Neural progenitor cell (in vitro differentiated cells): ENCODE results near the gene PCDHB8.
A peak's percentile ranks its signal among the peaks of the same experiment; 100 is the strongest.

Experiments used
- CTCF ChIP-seq: fragments of 200-600 bp; sonication (generic); IDR thresholded peaks from 2 replicates; pipeline ENCODE4 v1.5.1; 2017; ENCODE audit warnings: antibody characterized with exemption, mild to moderate bottlenecking
- EZH2 ChIP-seq: fragments of 200-600 bp; sonication (generic); IDR thresholded peaks from 2 replicates; pipeline ENCODE4 v1.6.1; 2017; ENCODE audit warnings: antibody characterized with exemption, mild to moderate bottlenecking, moderate library complexity
- EZH2phosphoT487 ChIP-seq: fragments of 200-600 bp; sonication (generic); IDR thresholded peaks from 2 replicates; pipeline ENCODE4 v1.6.1; 2017; ENCODE audit warnings: antibody characterized with exemption

- peak; percentile 54 for TF ChIP-seq CTCF
- TF ChIP-seq EZH2 = no peak
- no peak for TF ChIP-seq EZH2phosphoT487
Measured at GRCh38 chr5:141155540-141156374, 21.8 kb upstream of the PCDHB8 start.
